Breast epithelium (tissue), 3 donors: ENCODE results near the gene PPP2R3C.

ENCODE experiments used
- POLR2A ChIP-seq: fragments of 450-650 bp; IDR thresholded peaks from one replicate; pipeline ENCODE4 v1.6.1; 2016; ENCODE audit warnings: antibody characterized with exemption, mild to moderate bottlenecking, moderate library complexity
- TF ChIP-seq, protein P1 (sequence below), 3 donors: fragments of 450-650 bp; IDR thresholded peaks; one replicate each; pipeline ENCODE4 v1.5.1; 2016 to 2017; ENCODE audit warnings: antibody characterized with exemption in 3 of 3, mild to moderate bottlenecking in 3 of 3, moderate library complexity in 3 of 3

DNA sequence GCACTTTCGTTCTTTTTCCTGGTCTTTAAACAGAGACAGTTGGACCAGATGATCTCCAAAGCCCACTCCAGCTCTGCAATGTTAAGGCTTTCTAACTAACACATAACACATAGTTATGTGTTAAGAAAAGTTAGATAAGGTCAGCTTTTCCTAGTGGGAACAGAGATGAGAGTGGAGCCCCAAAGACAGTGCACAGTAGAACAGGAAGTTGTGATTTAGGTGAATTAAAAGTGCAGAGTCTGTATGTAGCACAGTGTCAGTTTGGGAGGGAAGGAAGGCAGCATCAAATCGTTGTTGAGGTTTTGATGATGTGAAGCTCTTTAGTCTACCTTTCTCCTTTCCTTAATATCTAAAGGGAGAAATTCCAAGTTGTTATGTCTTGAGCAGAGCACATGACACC is 32.2 kb upstream of the PPP2R3C start:
- TF ChIP-seq, protein P1, sequence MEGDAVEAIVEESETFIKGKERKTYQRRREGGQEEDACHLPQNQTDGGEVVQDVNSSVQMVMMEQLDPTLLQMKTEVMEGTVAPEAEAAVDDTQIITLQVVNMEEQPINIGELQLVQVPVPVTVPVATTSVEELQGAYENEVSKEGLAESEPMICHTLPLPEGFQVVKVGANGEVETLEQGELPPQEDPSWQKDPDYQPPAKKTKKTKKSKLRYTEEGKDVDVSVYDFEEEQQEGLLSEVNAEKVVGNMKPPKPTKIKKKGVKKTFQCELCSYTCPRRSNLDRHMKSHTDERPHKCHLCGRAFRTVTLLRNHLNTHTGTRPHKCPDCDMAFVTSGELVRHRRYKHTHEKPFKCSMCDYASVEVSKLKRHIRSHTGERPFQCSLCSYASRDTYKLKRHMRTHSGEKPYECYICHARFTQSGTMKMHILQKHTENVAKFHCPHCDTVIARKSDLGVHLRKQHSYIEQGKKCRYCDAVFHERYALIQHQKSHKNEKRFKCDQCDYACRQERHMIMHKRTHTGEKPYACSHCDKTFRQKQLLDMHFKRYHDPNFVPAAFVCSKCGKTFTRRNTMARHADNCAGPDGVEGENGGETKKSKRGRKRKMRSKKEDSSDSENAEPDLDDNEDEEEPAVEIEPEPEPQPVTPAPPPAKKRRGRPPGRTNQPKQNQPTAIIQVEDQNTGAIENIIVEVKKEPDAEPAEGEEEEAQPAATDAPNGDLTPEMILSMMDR (IDR thresholded peaks at IDR 0.05) = no peak
- no peak for TF ChIP-seq POLR2A
